IMR-90 (cell line): Measurements from ENCODE around the gene PLA2G4A. TPM values are rescaled to one million over a fixed set of nuclear protein-coding genes. Genes with fewer than 3 reads are reported as not detected.

Source experiments
- ATAC-seq: fragments of 200-7000 bp; cut with Tn5 transposase; 2 replicates; pipeline ENCODE4 v1.9.1; 2020; ENCODE audit warnings: low read depth, mild to moderate bottlenecking, moderate library complexity
- BruUV-seq: library from RNA; stranded (reverse); fragments of 400-500 nt; replicated peaks from 2 replicates; lab custom pipeline; 2021; lab: Mats Ljungman, UMichigan
- CTCF ChIA-PET: fragments of 300-600 bp; formaldehyde crosslinking; extraction: SDS; loops from one replicate; lab custom pipeline; 2021; ENCODE audit warnings: antibody characterized with exemption; lab: Yijun Ruan, JAX
- POLR2A ChIA-PET: fragments of 300-600 bp; sonication (Branson Sonifier 250); formaldehyde crosslinking; loops from one replicate; lab custom pipeline; 2022; ENCODE audit warnings: antibody characterized with exemption; ENCODE audit not compliant: unreplicated experiment; lab: Charles Lee
- DNase-seq: peaks from one replicate; pipeline ENCODE4 v3.0.0; 2013
- H2AFZ ChIP-seq: replicated peaks from 2 replicates; pipeline ENCODE3; 2013; ENCODE audit warnings: low read length, mild to moderate bottlenecking; ENCODE audit not compliant: poor library complexity
- H2AK5ac ChIP-seq: 2 replicates; pipeline ENCODE4 v1.6.1; 2013; ENCODE audit warnings: low read depth, low read length, inconsistent platforms
- H2AK9ac ChIP-seq: replicated peaks from 2 replicates; pipeline ENCODE3; 2013; ENCODE audit warnings: mild to moderate bottlenecking, low read depth, low read length, moderate library complexity; ENCODE audit not compliant: poor library complexity
- H2BK120ac ChIP-seq: 2 replicates; pipeline ENCODE4 v1.6.1; 2013; ENCODE audit warnings: low read depth, low read length, inconsistent platforms
- H2BK15ac ChIP-seq: 3 replicates; pipeline ENCODE4 v1.6.1; 2013; ENCODE audit warnings: low read depth, low read length, inconsistent platforms
- H2BK20ac ChIP-seq: 2 replicates; pipeline ENCODE4 v1.6.1; 2013; ENCODE audit warnings: low read depth, mild to moderate bottlenecking, inconsistent platforms, low read length, moderate library complexity
- H2BK5ac ChIP-seq: 2 replicates; pipeline ENCODE4 v1.6.1; 2013; ENCODE audit warnings: mild to moderate bottlenecking, low read depth, low read length, inconsistent platforms; ENCODE audit not compliant: poor library complexity, severe bottlenecking
- H3K14ac ChIP-seq: replicated peaks from 2 replicates; pipeline ENCODE4 v1.6.1; 2013; ENCODE audit warnings: low read depth, low read length, inconsistent platforms
- H3K18ac ChIP-seq: 2 replicates; pipeline ENCODE4 v1.6.1; 2013; ENCODE audit warnings: low read depth, low read length, control low read depth
- H3K23ac ChIP-seq: 2 replicates; pipeline ENCODE4 v1.6.1; 2013; ENCODE audit warnings: low read depth, low read length, inconsistent platforms
- H3K27ac ChIP-seq: 2 replicates; pipeline ENCODE4 v1.5.1; 2013; ENCODE audit warnings: mild to moderate bottlenecking, control low read depth, low read length; ENCODE audit not compliant: insufficient read depth
- H3K27me3 ChIP-seq: 2 replicates; pipeline ENCODE4 v1.6.1; 2013; ENCODE audit warnings: low read length; ENCODE audit not compliant: control insufficient read depth, insufficient read depth
- H3K36me3 ChIP-seq: 2 replicates; pipeline ENCODE4 v1.6.1; 2013; ENCODE audit warnings: low read length, mixed read lengths; ENCODE audit not compliant: control insufficient read depth, insufficient read depth
- H3K4ac ChIP-seq: 2 replicates; pipeline ENCODE4 v1.6.1; 2013; ENCODE audit warnings: low read depth, low read length, inconsistent platforms
- H3K4me1 ChIP-seq: 2 replicates; pipeline ENCODE4 v1.6.1; 2013; ENCODE audit warnings: low read length, mixed read lengths; ENCODE audit not compliant: control insufficient read depth, insufficient read depth
- H3K4me2 ChIP-seq: 2 replicates; pipeline ENCODE4 v1.6.1; 2013; ENCODE audit warnings: low read depth, mild to moderate bottlenecking, control low read depth, low read length, moderate library complexity
- H3K4me3 ChIP-seq: 2 replicates; pipeline ENCODE4 v1.5.1; 2013; ENCODE audit warnings: low read depth, mild to moderate bottlenecking, control low read depth, low read length, moderate library complexity; ENCODE audit not compliant: insufficient read depth
- H3K56ac ChIP-seq: 2 replicates; pipeline ENCODE4 v1.6.1; 2013; ENCODE audit warnings: low read length, inconsistent platforms; ENCODE audit not compliant: insufficient read depth; ENCODE audit errors: extremely low read depth
- H3K79me1 ChIP-seq, 2 experiments: 2 replicates each; pipeline ENCODE4 v1.6.1; 2013; ENCODE audit warnings: low read length in 2 of 2, inconsistent platforms in 1 of 2, low read depth in 1 of 2
- H3K9ac ChIP-seq: 2 replicates; pipeline ENCODE4 v1.6.1; 2013; ENCODE audit warnings: low read depth, low read length, control low read depth
- H3K9me1 ChIP-seq: 2 replicates; pipeline ENCODE4 v1.6.1; 2013; ENCODE audit warnings: low read length, inconsistent platforms; ENCODE audit not compliant: insufficient read depth
- H3K9me3 ChIP-seq: 2 replicates; pipeline ENCODE4 v1.6.1; 2013; ENCODE audit warnings: low read length; ENCODE audit not compliant: control insufficient read depth, insufficient read depth
- H4K20me1 ChIP-seq: 2 replicates; pipeline ENCODE4 v1.6.1; 2013; ENCODE audit warnings: low read length, inconsistent platforms; ENCODE audit not compliant: insufficient read depth
- H4K5ac ChIP-seq: 2 replicates; pipeline ENCODE4 v1.6.1; 2013; ENCODE audit warnings: mild to moderate bottlenecking, low read depth, low read length, control low read depth
- H4K8ac ChIP-seq, 2 experiments: 2 replicates each; pipeline ENCODE4 v1.6.1; 2013; ENCODE audit warnings: low read depth in 2 of 2, low read length in 2 of 2, control low read depth in 1 of 2, inconsistent platforms in 1 of 2
- H4K91ac ChIP-seq: 2 replicates; pipeline ENCODE4 v1.6.1; 2013; ENCODE audit warnings: low read depth, low read length, inconsistent platforms; ENCODE audit not compliant: insufficient read depth
- BHLHE40 ChIP-seq: fragments of 150-350 bp; IDR thresholded peaks from 2 replicates; pipeline ENCODE4 v1.6.1; 2016; ENCODE audit warnings: mild to moderate bottlenecking, low read depth, low read length
- CEBPB ChIP-seq: IDR thresholded peaks from 2 replicates; pipeline ENCODE4 v1.6.1; 2012; ENCODE audit warnings: low read depth, low read length, improper control_type of control experiment
- CHD1 ChIP-seq: IDR thresholded peaks from 2 replicates; pipeline ENCODE4 v1.6.1; 2012; ENCODE audit warnings: low read depth, low read length, improper control_type of control experiment
- FOS ChIP-seq: fragments of 150-350 bp; IDR thresholded peaks from 2 replicates; pipeline ENCODE4 v1.6.1; 2016; ENCODE audit warnings: low read depth, low read length
- MAFK ChIP-seq: IDR thresholded peaks from 2 replicates; pipeline ENCODE4 v1.6.1; 2012; ENCODE audit warnings: low read depth, low read length, improper control_type of control experiment
- MAZ ChIP-seq: IDR thresholded peaks from 2 replicates; pipeline ENCODE4 v1.6.1; 2012; ENCODE audit warnings: low read depth, mild to moderate bottlenecking, low read length, improper control_type of control experiment, moderate library complexity, borderline replicate concordance
- MXI1 ChIP-seq: IDR thresholded peaks from 2 replicates; pipeline ENCODE4 v1.6.1; 2012; ENCODE audit warnings: low read depth, mild to moderate bottlenecking, low read length, moderate library complexity, borderline replicate concordance
- POLR2A ChIP-seq: IDR thresholded peaks from 2 replicates; pipeline ENCODE4 v1.6.1; 2012; ENCODE audit warnings: mild to moderate bottlenecking, low read depth, low read length
- RAD21 ChIP-seq: IDR thresholded peaks from 2 replicates; pipeline ENCODE4 v1.6.1; 2012; ENCODE audit warnings: low read length, improper control_type of control experiment
- RCOR1 ChIP-seq: IDR thresholded peaks from 2 replicates; pipeline ENCODE4 v1.6.1; 2012; ENCODE audit warnings: mild to moderate bottlenecking, low read length, improper control_type of control experiment; ENCODE audit not compliant: insufficient replicate concordance
- RFX5 ChIP-seq: IDR thresholded peaks from 2 replicates; pipeline ENCODE4 v1.8.0; 2012; ENCODE audit warnings: low read depth, mild to moderate bottlenecking, low read length, moderate library complexity
- SMC3 ChIP-seq: fragments of 150-350 bp; IDR thresholded peaks from 2 replicates; pipeline ENCODE4 v1.6.1; 2016; ENCODE audit warnings: low read depth, mild to moderate bottlenecking, antibody characterized with exemption, low read length, moderate library complexity
- WGBS, 2 experiments: methylation state at CpG; one replicate each; pipeline versions ENCODE4 v1.1.5 to v1.1.7; 2013; ENCODE audit warnings: missing lambda C conversion rate in 2 of 2; ENCODE audit not compliant: insufficient read length in 1 of 2; ENCODE audit errors: extremely low coverage in 2 of 2; 5-methylcytosine and 5-hydroxymethylcytosine counted together
- dilution Hi-C: fragments of 300-500 bp; cut with HindIII; formaldehyde crosslinking; loops from one replicate; pipeline ENCODE4 v1.14.3; 2018; ENCODE audit warnings: low sequenced_read_pairs; ENCODE audit not compliant: unreplicated experiment
- in situ Hi-C: fragments of 300-500 bp; cut with MboI; formaldehyde crosslinking; loops from 3 replicates; pipeline ENCODE4 v1.14.3; 2019; ENCODE audit warnings: low sequenced_read_pairs, inconsistent platforms, mixed read lengths
- intact Hi-C: fragments of 100-400 bp; cut with micrococcal nuclease; formaldehyde crosslinking; loops from 2 replicates; pipeline ENCODE4 v1.10.0; 2022
- polyA plus RNA-seq, 3 experiments: library from polyadenylated mRNA; depleted of rRNA; stranded (reverse); fragments of >200 nt; gene quantifications; 2 replicates each; pipeline ENCODE4 v1.2.3, GENCODE V29; 2012; ENCODE audit warnings: low replicate concordance in 1 of 3
- total RNA-seq: library from RNA; depleted of rRNA; stranded (reverse); fragments of >200 nt; gene quantifications from 2 replicates; pipeline ENCODE4 v1.2.3, GENCODE V29; 2012
- TF ChIP-seq, protein P1 (sequence below): conservative IDR thresholded peaks from 2 replicates; pipeline ENCODE4 v1.5.1; 2012; ENCODE audit warnings: mild to moderate bottlenecking, low read depth, low read length, improper control_type of control experiment

PLA2G4A gene
- total and polyA plus RNA-seq, 2 of the 4 experiments (the other 2 are of a cell fraction) = 1.6 to 3.8 TPM

DNA sequence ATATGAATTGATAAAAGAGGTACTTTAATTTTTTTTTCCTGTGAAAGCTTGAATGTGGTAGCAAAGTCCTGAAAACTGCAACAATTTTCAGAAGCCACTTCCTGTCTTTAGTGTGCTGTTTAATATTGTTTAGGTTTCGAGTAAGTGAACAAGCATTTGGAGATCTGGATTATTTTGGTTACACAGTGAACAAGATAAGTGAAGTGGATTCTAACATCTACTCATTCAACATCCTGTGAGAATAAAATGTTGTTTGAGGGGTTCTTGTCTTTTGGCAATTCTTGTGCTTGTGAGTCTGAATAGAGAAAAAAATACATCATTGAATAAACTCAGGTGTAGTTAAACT is 35.2 kb upstream of the PLA2G4A start (continued):
- TF ChIP-seq, protein P1, sequence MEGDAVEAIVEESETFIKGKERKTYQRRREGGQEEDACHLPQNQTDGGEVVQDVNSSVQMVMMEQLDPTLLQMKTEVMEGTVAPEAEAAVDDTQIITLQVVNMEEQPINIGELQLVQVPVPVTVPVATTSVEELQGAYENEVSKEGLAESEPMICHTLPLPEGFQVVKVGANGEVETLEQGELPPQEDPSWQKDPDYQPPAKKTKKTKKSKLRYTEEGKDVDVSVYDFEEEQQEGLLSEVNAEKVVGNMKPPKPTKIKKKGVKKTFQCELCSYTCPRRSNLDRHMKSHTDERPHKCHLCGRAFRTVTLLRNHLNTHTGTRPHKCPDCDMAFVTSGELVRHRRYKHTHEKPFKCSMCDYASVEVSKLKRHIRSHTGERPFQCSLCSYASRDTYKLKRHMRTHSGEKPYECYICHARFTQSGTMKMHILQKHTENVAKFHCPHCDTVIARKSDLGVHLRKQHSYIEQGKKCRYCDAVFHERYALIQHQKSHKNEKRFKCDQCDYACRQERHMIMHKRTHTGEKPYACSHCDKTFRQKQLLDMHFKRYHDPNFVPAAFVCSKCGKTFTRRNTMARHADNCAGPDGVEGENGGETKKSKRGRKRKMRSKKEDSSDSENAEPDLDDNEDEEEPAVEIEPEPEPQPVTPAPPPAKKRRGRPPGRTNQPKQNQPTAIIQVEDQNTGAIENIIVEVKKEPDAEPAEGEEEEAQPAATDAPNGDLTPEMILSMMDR = no peak
- no peak for TF ChIP-seq FOS

DNA sequence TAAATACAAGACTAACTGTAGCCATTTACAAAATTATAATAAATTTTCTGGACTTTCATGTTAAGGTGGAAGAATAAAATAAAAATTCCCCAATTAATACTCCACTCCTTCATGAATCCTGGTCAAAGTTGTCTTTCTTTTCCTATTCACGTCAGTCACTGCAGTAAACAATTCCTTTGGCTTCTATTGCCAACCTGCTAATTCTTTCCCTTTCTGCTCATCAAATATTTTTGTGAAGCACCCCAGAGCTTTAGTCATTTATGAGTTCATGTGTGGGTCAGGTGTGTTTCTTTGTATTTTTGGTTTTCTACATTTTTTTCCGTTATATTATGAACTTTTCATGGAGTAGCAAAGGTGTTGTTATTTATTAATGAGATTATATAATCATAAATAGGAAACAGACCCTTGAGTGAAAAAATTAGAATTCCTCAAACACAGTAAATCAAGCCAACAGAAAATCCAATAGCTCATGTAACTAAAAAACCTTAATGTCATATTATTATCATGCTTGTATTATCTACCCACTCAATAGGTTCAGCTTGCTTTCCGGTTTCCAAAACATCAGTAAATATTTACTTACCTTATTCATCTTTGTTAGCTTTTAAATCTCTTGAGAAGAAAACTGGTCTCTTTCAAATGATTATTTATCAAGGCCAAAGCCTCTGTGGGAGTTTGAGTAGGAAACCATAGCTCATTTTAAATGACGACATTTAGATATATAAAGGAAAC is 29.6 kb upstream of the PLA2G4A start:
- H2BK20ac ChIP-seq = no peak overlapping the region
- H3K56ac ChIP-seq = no peak overlapping the region
- no peak overlapping the region for H3K9ac ChIP-seq
- no peak overlapping the region for H2BK15ac ChIP-seq
- no TSS peak for BruUV-seq
- no peak overlapping the region for H2BK120ac ChIP-seq
- dilution Hi-C loops (no loop called here), in situ Hi-C loops (no loop called here), intact Hi-C loops (no loop called here)
- DNase-seq (no peak), ATAC-seq (no peak)
- no peak overlapping the region for H3K4ac ChIP-seq
- ChIA-PET POLR2A (interaction anchor here (0.6 kb wide), 1 partner anchor 609 kb away, joined by 4 read pairs; no protein-coding TSS in a partner anchor), CTCF (interaction anchor here (0.7 kb wide), 1 partner anchor 178 kb away, joined by 3 read pairs; no protein-coding TSS in a partner anchor)
- no peak overlapping the region for H2BK5ac ChIP-seq
- H2AK9ac ChIP-seq = no peak overlapping the region
- no peak overlapping the region for H3K27ac ChIP-seq
- no peak for TF ChIP-seq MAFK
- no peak for TF ChIP-seq MXI1
- TF ChIP-seq RAD21 = no peak
- no peak for TF ChIP-seq MAZ
- no peak for TF ChIP-seq BHLHE40
- TF ChIP-seq RFX5 = no peak
- TF ChIP-seq RCOR1 = no peak
- TF ChIP-seq, protein P1 = no peak
- TF ChIP-seq SMC3 = no peak
- TF ChIP-seq POLR2A = no peak
- TF ChIP-seq CEBPB = no peak
- TF ChIP-seq FOS = no peak
- no peak for TF ChIP-seq CHD1
- no peaks in the 10 kb centered on the region for H3K27me3 ChIP-seq
- H3K18ac ChIP-seq = no peak overlapping the region
- H3K79me1 ChIP-seq = no peaks in the 10 kb centered on the region
- H2AFZ ChIP-seq = no peak overlapping the region
- no peak overlapping the region for H3K4me2 ChIP-seq
- no peaks in the 10 kb centered on the region for H3K9me3 ChIP-seq
- no peak overlapping the region for H4K5ac ChIP-seq
- no peak overlapping the region for H3K23ac ChIP-seq
- H3K14ac ChIP-seq = no peak overlapping the region
- H4K91ac ChIP-seq = no peak overlapping the region
- no peaks in the 10 kb centered on the region for H3K36me3 ChIP-seq
- no peaks in the 10 kb centered on the region for H4K20me1 ChIP-seq
- H3K4me3 ChIP-seq = no peak overlapping the region
- no CpG with 5 or more reads among the region's 4 CpGs for WGBS, 2 experiments
- no peak overlapping the region for H4K8ac ChIP-seq
- H2AK5ac ChIP-seq = no peak overlapping the region
- no peaks in the 10 kb centered on the region; the same call in 1 of the 2 replicates for H3K9me1 ChIP-seq
- no peaks in the 10 kb centered on the region for H3K4me1 ChIP-seq
